H1 (cell line): Measurements from ENCODE around the gene NEK11. TPM values are rescaled to one million over a fixed set of nuclear protein-coding genes. Genes with fewer than 3 reads are reported as not detected.

Experiments
- CTCF ChIA-PET: fragments of 300-600 bp; sonication (Branson Sonifier 250); formaldehyde crosslinking; loops from one replicate; lab custom pipeline; 2021; ENCODE audit not compliant: partially characterized antibody; lab: Charles Lee
- POLR2A ChIA-PET: fragments of 300-600 bp; sonication (Branson Sonifier 250); formaldehyde crosslinking; loops from one replicate; lab custom pipeline; 2021; ENCODE audit warnings: inconsistent platforms; ENCODE audit not compliant: partially characterized antibody; lab: Charles Lee
- DNase-seq, 2 experiments: peaks; one replicate each; pipeline versions ENCODE4 v3.0.0 to v3.0.0-alpha.2; 2010 to 2022; ENCODE audit warnings: low spot score in 2 of 2, low read depth in 1 of 2, mixed read lengths in 1 of 2
- FAIRE-seq: peaks from 2 replicates; lab custom pipeline; 2011; peaks lifted over from hg19 to GRCh38; lab: Jason Lieb, UNC
- H2AFZ ChIP-seq: 2 replicates; pipeline ENCODE4 v1.8.1; 2012; ENCODE audit warnings: low read length, inconsistent platforms
- H2AK5ac ChIP-seq: 2 replicates; pipeline ENCODE4 v1.6.1; 2013; ENCODE audit warnings: low read depth, low read length
- H2BK120ac ChIP-seq: replicated peaks from 2 replicates; pipeline ENCODE3; 2013; ENCODE audit warnings: low read depth, low read length, inconsistent platforms
- H2BK12ac ChIP-seq: 2 replicates; pipeline ENCODE4 v1.6.1; 2013; ENCODE audit warnings: low read depth, low read length
- H2BK15ac ChIP-seq: 2 replicates; pipeline ENCODE4 v1.6.1; 2013; ENCODE audit warnings: low read length
- H2BK20ac ChIP-seq: 2 replicates; pipeline ENCODE4 v1.6.1; 2013; ENCODE audit warnings: low read length
- H2BK5ac ChIP-seq: 2 replicates; pipeline ENCODE4 v1.6.1; 2013; ENCODE audit warnings: low read depth, low read length
- H3K14ac ChIP-seq: 2 replicates; pipeline ENCODE4 v1.6.1; 2013; ENCODE audit warnings: inconsistent platforms; ENCODE audit not compliant: insufficient read length
- H3K18ac ChIP-seq: 2 replicates; pipeline ENCODE4 v1.6.1; 2013; ENCODE audit warnings: low read length; ENCODE audit errors: extremely low read depth
- H3K23ac ChIP-seq: 2 replicates; pipeline ENCODE4 v1.6.1; 2013; ENCODE audit warnings: inconsistent platforms; ENCODE audit not compliant: insufficient read length
- H3K23me2 ChIP-seq: 2 replicates; pipeline ENCODE4 v1.6.1; 2013; ENCODE audit warnings: low read depth, low read length
- H3K27ac ChIP-seq: 2 replicates; pipeline ENCODE4 v1.6.1; 2011; ENCODE audit warnings: low read depth, low read length, inconsistent platforms
- H3K27me3 ChIP-seq, 4 experiments: replicated peaks in 1 of 4; 1 replicate in 1 of 4; 2 replicates in 3 of 4; pipeline versions ENCODE4 v1.6.1 to v1.8.1; 2011 to 2013; ENCODE audit warnings: low read length in 3 of 4, mild to moderate bottlenecking in 3 of 4, inconsistent platforms in 2 of 4, mixed read lengths in 2 of 4, moderate library complexity in 1 of 4; ENCODE audit not compliant: control insufficient read depth in 3 of 4, insufficient read depth in 3 of 4; ENCODE audit errors: extremely low read depth in 1 of 4
- H3K36me3 ChIP-seq, 4 experiments: 2 replicates each; pipeline versions ENCODE4 v1.6.1 to v1.8.1; 2011 to 2013; ENCODE audit warnings: mild to moderate bottlenecking in 4 of 4, low read length in 3 of 4, moderate library complexity in 2 of 4, control low read depth in 1 of 4, inconsistent platforms in 1 of 4; ENCODE audit not compliant: insufficient read depth in 4 of 4, control insufficient read depth in 2 of 4
- H3K4ac ChIP-seq: replicated peaks from 2 replicates; pipeline ENCODE3; 2013; ENCODE audit warnings: low read length, low read depth, mixed read lengths, inconsistent platforms; ENCODE audit not compliant: insufficient read length
- H3K4me1 ChIP-seq, 4 experiments: replicated peaks in 1 of 4; 1 replicate in 1 of 4; 2 replicates in 3 of 4; pipeline versions ENCODE4 v1.6.1 to v1.8.1; 2011 to 2013; ENCODE audit warnings: low read length in 3 of 4, inconsistent platforms in 2 of 4, mixed read lengths in 1 of 4; ENCODE audit not compliant: insufficient read depth in 4 of 4, control insufficient read depth in 3 of 4
- H3K4me2 ChIP-seq, 2 experiments: 2 replicates each; pipeline versions ENCODE4 v1.6.1 to v1.8.1; 2011 to 2013; ENCODE audit warnings: low read depth in 2 of 2, low read length in 2 of 2, control low read depth in 1 of 2, inconsistent platforms in 1 of 2, mild to moderate bottlenecking in 1 of 2; ENCODE audit not compliant: insufficient read depth in 1 of 2
- H3K4me3 ChIP-seq, 4 experiments: fragments of 200-600, 300-600 bp in 1 of 4; sonication (generic), shearing (Covaris generic), sonication (Bioruptor Twin) in 1 of 4; 2 replicates each; pipeline versions ENCODE4 v1.5.1 to v1.8.1; 2011 to 2016; ENCODE audit warnings: low read length in 4 of 4, low read depth in 3 of 4, control low read depth in 2 of 4, inconsistent platforms in 2 of 4, mild to moderate bottlenecking in 2 of 4, mixed read lengths in 1 of 4, moderate library complexity in 1 of 4; ENCODE audit not compliant: insufficient read depth in 2 of 4; ENCODE audit errors: extremely low read depth in 1 of 4
- H3K56ac ChIP-seq: replicated peaks from 2 replicates; pipeline ENCODE3; 2013; ENCODE audit warnings: low read depth, mild to moderate bottlenecking, mixed read lengths, low read length, inconsistent platforms; ENCODE audit not compliant: insufficient read length
- H3K79me1 ChIP-seq: 2 replicates; pipeline ENCODE4 v1.6.1; 2013; ENCODE audit warnings: low read depth, low read length, control low read depth
- H3K79me2 ChIP-seq, 2 experiments: 2 replicates each; pipeline versions ENCODE4 v1.6.1 to v1.8.1; 2012 to 2013; ENCODE audit warnings: low read length in 2 of 2, mild to moderate bottlenecking in 2 of 2, inconsistent platforms in 1 of 2; ENCODE audit not compliant: insufficient read depth in 2 of 2, control insufficient read depth in 1 of 2
- H3K9ac ChIP-seq, 4 experiments: replicated peaks in 1 of 4; 1 replicate in 1 of 4; 2 replicates in 3 of 4; pipeline versions ENCODE4 v1.6.1 to v1.8.1; 2011 to 2013; ENCODE audit warnings: low read depth in 3 of 4, low read length in 3 of 4, control low read depth in 2 of 4, mild to moderate bottlenecking in 2 of 4, moderate library complexity in 2 of 4, inconsistent platforms in 1 of 4; ENCODE audit errors: extremely low read depth in 1 of 4
- H3K9me3 ChIP-seq, 2 experiments: 2 replicates each; pipeline versions ENCODE4 v1.6.1 to v1.8.1; 2012 to 2013; ENCODE audit warnings: mild to moderate bottlenecking in 2 of 2, moderate library complexity in 2 of 2, control low read depth in 1 of 2, inconsistent platforms in 1 of 2, low read depth in 1 of 2, low read length in 1 of 2, mixed read lengths in 1 of 2; ENCODE audit not compliant: insufficient read depth in 2 of 2
- H4K20me1 ChIP-seq, 2 experiments: replicated peaks in 1 of 2; 2 replicates each; pipeline versions ENCODE3 to v1.8.1; 2011 to 2013; ENCODE audit warnings: inconsistent platforms in 2 of 2, low read length in 2 of 2, mild to moderate bottlenecking in 1 of 2; ENCODE audit not compliant: insufficient read depth in 2 of 2, control insufficient read depth in 1 of 2
- H4K5ac ChIP-seq: 2 replicates; pipeline ENCODE4 v1.6.1; 2013; ENCODE audit warnings: low read length, low read depth, mixed read lengths, inconsistent platforms; ENCODE audit not compliant: insufficient read length
- H4K8ac ChIP-seq: 2 replicates; pipeline ENCODE4 v1.8.0; 2013; ENCODE audit warnings: mild to moderate bottlenecking, moderate library complexity, low read length, inconsistent platforms; ENCODE audit not compliant: insufficient read depth; ENCODE audit errors: extremely low read depth
- H4K91ac ChIP-seq: replicated peaks from 2 replicates; pipeline ENCODE3; 2013; ENCODE audit warnings: low read length, mixed read lengths, inconsistent platforms; ENCODE audit not compliant: insufficient read length
- BRCA1 ChIP-seq: IDR thresholded peaks from 2 replicates; pipeline ENCODE4 v1.6.1; 2012; ENCODE audit warnings: low read depth, low read length, improper control_type of control experiment
- CBX5 ChIP-seq: fragments of 300-800, 300-1000 bp; sonication (generic); IDR thresholded peaks from 2 replicates; pipeline ENCODE4 v1.7.1; 2016; ENCODE audit warnings: antibody characterized with exemption, low read length, low read depth
- HDAC6 ChIP-seq: IDR thresholded peaks from one replicate; pipeline ENCODE4 v1.7.1; 2012; ENCODE audit warnings: low read depth, mild to moderate bottlenecking, inconsistent platforms, low read length, moderate library complexity
- MAFK ChIP-seq: IDR thresholded peaks from 2 replicates; pipeline ENCODE4 v1.6.1; 2012; ENCODE audit warnings: low read depth, mild to moderate bottlenecking, improper control_type of control experiment, low read length
- PHF8 ChIP-seq: fragments of 200-600 bp; sonication (generic); conservative IDR thresholded peaks from 2 replicates; pipeline ENCODE4 v1.7.1; 2012; ENCODE audit warnings: low read depth, mild to moderate bottlenecking, inconsistent platforms, low read length, moderate library complexity
- POLR2A ChIP-seq, 2 experiments: IDR thresholded peaks; 1 replicate in 1 of 2; 2 replicates in 1 of 2; pipeline ENCODE4 v1.6.1; 2011; ENCODE audit warnings: low read depth in 2 of 2, low read length in 2 of 2, mild to moderate bottlenecking in 2 of 2; ENCODE audit errors: control extremely low read depth in 1 of 2
- RFX5 ChIP-seq: IDR thresholded peaks from 2 replicates; pipeline ENCODE4 v1.6.1; 2011; ENCODE audit warnings: low read depth, low read length, improper control_type of control experiment, borderline replicate concordance
- RNF2 ChIP-seq: fragments of 200-900, 300-1000 bp; sonication (generic); IDR thresholded peaks from 2 replicates; pipeline ENCODE4 v1.7.1; 2016; ENCODE audit warnings: borderline replicate concordance, low read depth, mild to moderate bottlenecking, antibody characterized with exemption, low read length; ENCODE audit not compliant: poor library complexity, severe bottlenecking; ENCODE audit errors: missing control alignments
- TAF7 ChIP-seq: optimal IDR thresholded peaks from 2 replicates; pipeline ENCODE3; 2011; ENCODE audit warnings: low read depth, mild to moderate bottlenecking, inconsistent platforms, low read length, moderate library complexity, borderline replicate concordance
- TEAD4 ChIP-seq: IDR thresholded peaks from 2 replicates; pipeline ENCODE4 v1.6.1; 2012; ENCODE audit warnings: low read depth, low read length, inconsistent platforms, mixed read lengths
- USF2 ChIP-seq: IDR thresholded peaks from 2 replicates; pipeline ENCODE4 v1.6.1; 2011; ENCODE audit warnings: low read length, improper control_type of control experiment
- WGBS, 2 experiments: shearing (Covaris generic) in 1 of 2; methylation state at CpG; one replicate each; pipeline versions ENCODE4 v1.1.6 to v1.1.7; 2013 to 2015; ENCODE audit warnings: low lambda C conversion rate in 2 of 2, mixed read lengths in 2 of 2, inconsistent platforms in 1 of 2, low coverage in 1 of 2, missing lambda C conversion rate in 1 of 2; ENCODE audit not compliant: insufficient replicate concordance in 2 of 2, insufficient coverage in 1 of 2, insufficient read length in 1 of 2; ENCODE audit errors: extremely low coverage in 1 of 2, missing lambda C conversion rate in 1 of 2; 5-methylcytosine and 5-hydroxymethylcytosine counted together
- polyA plus RNA-seq, 7 experiments: library from polyadenylated mRNA; depleted of rRNA in 3 of 7; stranded (reverse) in 5 of 7; unstranded in 2 of 7; fragments of >200 nt in 5 of 7; fragments of 200-250 nt in 2 of 7; gene quantifications; 1 replicate in 5 of 7; 2 replicates in 1 of 7; 4 replicates in 1 of 7; pipeline versions ENCODE4 v1.2.1 to v1.2.3, GENCODE V29; 2011 to 2013; ENCODE audit warnings: missing spikeins in 2 of 7, mixed read lengths in 2 of 7
- total RNA-seq: library from RNA; stranded (reverse); fragmentation: NEBNext Ultra II Directional; extraction: Animal tissue kit (Norgen Biotek cat#: 25700); gene quantifications from 2 replicates; pipeline ENCODE4 v1.2.1, GENCODE V29; 2021

Gene NEK11
- total and polyA plus RNA-seq, 2 of the 8 experiments (the other 6 are each of a cell fraction or from before 2014, with no cell fraction given): 0.60 TPM; not detected in 1

DNA sequence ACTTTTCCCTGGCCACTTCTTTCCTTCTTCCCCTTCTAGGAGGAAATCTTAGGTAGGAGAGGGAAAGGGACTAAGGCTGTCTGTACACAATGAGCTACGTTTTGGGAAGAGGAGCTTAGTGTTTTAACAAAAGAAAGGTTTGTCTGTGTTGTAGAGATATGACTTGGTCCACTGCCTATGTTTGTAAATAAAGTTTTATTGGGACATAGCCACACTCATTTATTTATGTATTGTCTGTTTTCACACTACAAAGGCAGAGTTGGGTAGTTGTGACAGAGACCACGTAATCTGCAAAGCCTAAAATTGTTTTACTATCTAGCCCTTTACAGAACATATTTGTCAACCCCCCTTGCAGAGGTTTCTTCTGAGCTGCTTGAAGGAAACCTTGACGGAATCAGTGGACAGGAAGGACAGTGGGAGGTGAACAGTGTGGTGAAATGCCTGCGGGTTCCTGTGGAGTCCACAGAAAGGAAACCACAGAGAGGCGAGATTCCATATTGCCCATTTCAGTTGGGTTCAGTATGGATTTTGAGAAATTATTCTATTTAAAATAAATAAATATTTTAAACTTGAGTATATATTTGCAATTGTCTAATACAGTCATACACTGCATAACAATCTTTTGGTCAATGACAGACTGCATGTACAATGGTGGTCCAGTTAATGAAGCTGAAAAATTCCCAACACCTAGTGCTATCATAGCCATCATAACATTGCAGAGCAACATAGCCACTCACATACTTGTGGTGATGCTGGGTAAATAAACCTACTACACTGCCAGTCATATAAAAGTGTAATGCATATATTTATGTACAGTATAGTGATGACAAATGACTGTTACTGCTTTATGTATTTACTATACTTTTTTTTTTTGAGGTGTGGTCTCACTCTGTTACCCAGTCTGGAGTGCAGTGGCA, 197.0 kb downstream of the NEK11 start:
- Histone ChIP-seq H4K8ac (no peak overlapping the region), H2BK15ac (no peak overlapping the region), H3K4me3 (no peak overlapping the region), H3K27ac (no peak overlapping the region), H4K5ac (no peak overlapping the region), H3K18ac (no peak overlapping the region), H3K23ac (no peak overlapping the region), H3K23me2 (no peaks in the 10 kb centered on the region), H3K79me2 (no peaks in the 10 kb centered on the region), H3K4me2 (no peak overlapping the region), H4K20me1 (no peaks in the 10 kb centered on the region), H3K56ac (no peak overlapping the region), H2BK12ac (no peak overlapping the region), H2AK5ac (no peak overlapping the region), H3K36me3 (no peaks in the 10 kb centered on the region), H2BK5ac (no peak overlapping the region), H2AFZ (no peak overlapping the region), H3K4ac (no peak overlapping the region), H3K9ac (no peak overlapping the region), H4K91ac (no peak overlapping the region), H3K27me3 (no peaks in the 10 kb centered on the region), H3K4me1 (no peaks in the 10 kb centered on the region), H3K79me1 (no peaks in the 10 kb centered on the region), H2BK20ac (no peak overlapping the region), H3K9me3 (no peaks in the 10 kb centered on the region), H3K14ac (no peak overlapping the region), H2BK120ac (no peak overlapping the region)
- ChIA-PET CTCF (interaction anchor here (0.7 kb wide), 1 partner anchor 1176 kb away, joined by 3 read pairs; no protein-coding TSS in a partner anchor), POLR2A (interaction anchor here (0.7 kb wide), 2 partner anchors 269 to 278 kb away, joined by 3 read pairs; no protein-coding TSS in a partner anchor)
- FAIRE-seq (no peak), DNase-seq (no peak)
- WGBS, 2 experiments: 84% methylated on average over 5 of the region's 5 CpGs; no CpG with 5 or more reads in 1 of the 2 experiments
- TF ChIP-seq CBX5 (no peak), USF2 (no peak), RNF2 (no peak), TEAD4 (no peak), TAF7 (no peak), RFX5 (no peak), MAFK (no peak), POLR2A (IDR thresholded peaks at IDR 0.05; ENCODE audit: control extremely low read depth in 1 of 2, low read depth in 2 of 2, low read length in 2 of 2) (no peak), PHF8 (no peak), HDAC6 (no peak), BRCA1 (no peak)
